ENCODE measurements around the gene THEM4. TPM values are rescaled to one million over a fixed set of nuclear protein-coding genes. Genes with fewer than 3 reads are reported as not detected.

Gene THEM4
- 11.4 and 18.0 TPM in 2 replicates for total RNA-seq

GRCh38 chr1:151909167-151910149 is at the start of gene THEM4:
Gene THEM4 (minus strand): TSS chr1:151909511. CDS start chr1:151909458, 53 bp downstream.
- peak; percentile 84 for DNase-seq (ENCODE audit: low read depth, low spot score)

- DNase-seq (ENCODE audit: low read depth, low spot score), result no peak
Measured at GRCh38 chr1:151958959-151959358, 49.6 kb upstream of the THEM4 start.

- DNase-seq (ENCODE audit: low read depth, low spot score), result no peak
Measured at GRCh38 chr1:151956957-151957497, 47.7 kb upstream of the THEM4 start.

- DNase-seq (ENCODE audit: low read depth, low spot score), result no peak
Measured at GRCh38 chr1:151953409-151954094, 44.2 kb upstream of the THEM4 start.

- DNase-seq (ENCODE audit: low read depth, low spot score), result no peak
Measured at GRCh38 chr1:151952811-151953210, 43.5 kb upstream of the THEM4 start.

GRCh38 chr1:151949371-151950193 is 40.3 kb upstream of the THEM4 start:
- no peak for DNase-seq (ENCODE audit: low read depth, low spot score)

GRCh38 chr1:151948506-151948905 is 39.2 kb upstream of the THEM4 start:
- DNase-seq (ENCODE audit: low read depth, low spot score), result no peak

- no peak for DNase-seq (ENCODE audit: low read depth, low spot score)
Measured at GRCh38 chr1:151947140-151947539, 37.8 kb upstream of the THEM4 start.

GRCh38 chr1:151945725-151946722 is 36.7 kb upstream of the THEM4 start:
- peak; percentile 84 for DNase-seq (ENCODE audit: low read depth, low spot score)

- DNase-seq (ENCODE audit: low read depth, low spot score), result no peak
Measured at GRCh38 chr1:151944857-151945575, 35.7 kb upstream of the THEM4 start.

- DNase-seq (ENCODE audit: low read depth, low spot score), result no peak
Measured at GRCh38 chr1:151944126-151944856, 35.0 kb upstream of the THEM4 start.

- DNase-seq (ENCODE audit: low read depth, low spot score), result no peak
Measured at GRCh38 chr1:151943591-151943990, 34.3 kb upstream of the THEM4 start.

- DNase-seq (ENCODE audit: low read depth, low spot score), result no peak
Measured at GRCh38 chr1:151942882-151943281, 33.6 kb upstream of the THEM4 start.

GRCh38 chr1:151940541-151940940 is 31.2 kb upstream of the THEM4 start:
- DNase-seq (ENCODE audit: low read depth, low spot score), result no peak

GRCh38 chr1:151939779-151940178 is 30.5 kb upstream of the THEM4 start:
- no peak for DNase-seq (ENCODE audit: low read depth, low spot score)

GRCh38 chr1:151939141-151939540 is 29.8 kb upstream of the THEM4 start:
- DNase-seq (ENCODE audit: low read depth, low spot score), result no peak

GRCh38 chr1:151936653-151937052 is 27.3 kb upstream of the THEM4 start:
- DNase-seq (ENCODE audit: low read depth, low spot score), result no peak

GRCh38 chr1:151935894-151936602 is 26.7 kb upstream of the THEM4 start:
- DNase-seq (ENCODE audit: low read depth, low spot score), result no peak
